Measurements from ENCODE around the gene TRIM46.

Gene TRIM46

DNA sequence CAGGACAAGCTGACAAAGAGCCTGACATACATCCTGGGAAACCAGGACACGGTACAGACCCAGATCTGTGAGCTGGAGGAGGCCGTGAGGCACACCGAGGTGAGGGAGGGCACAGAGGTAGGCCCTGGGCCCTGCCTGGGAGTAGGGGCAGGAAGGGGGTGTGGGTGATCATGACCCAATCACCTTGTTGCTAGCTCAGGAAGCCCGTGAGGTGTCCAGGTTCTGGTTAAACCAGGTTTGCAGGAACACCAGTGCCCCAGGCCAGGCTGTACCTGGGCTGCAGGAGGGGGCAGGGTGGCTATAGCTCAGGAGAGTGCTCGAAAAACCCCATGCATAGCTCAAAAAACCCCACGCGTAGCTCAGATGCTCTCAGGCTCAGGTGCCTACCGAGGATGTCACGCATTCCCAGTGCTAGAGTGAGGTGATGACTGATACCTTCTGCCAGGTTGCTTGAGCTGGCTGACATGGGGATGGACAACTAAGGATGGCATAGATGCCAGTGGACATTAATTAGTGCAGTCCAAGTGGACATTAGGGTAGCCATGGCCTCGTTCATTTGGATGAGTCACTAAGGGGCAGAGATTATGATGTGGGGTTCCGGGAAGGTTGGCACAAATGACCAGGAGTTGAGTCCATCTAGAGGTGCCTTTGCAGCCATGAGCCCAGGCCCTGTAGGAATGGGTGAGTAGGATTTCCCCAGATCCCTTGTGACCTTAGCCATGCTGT lies 3.7 kb downstream of the TRIM46 start:
- no peaks in the 10 kb centered on the region for H3F3A ChIP-seq (ENCODE audit: insufficient read depth, low read length)
- H3K27ac ChIP-seq (ENCODE audit: low read length): no peak overlapping the region
- peaks cover 7% of the 10 kb centered on the region for H3K79me2 ChIP-seq (ENCODE audit: low read length)
- H3K27me3 ChIP-seq (replicated peaks; ENCODE audit: insufficient read depth, low read length): peaks cover 57% of the 10 kb centered on the region
- no peak overlapping the region for H3K4me2 ChIP-seq (ENCODE audit: low read depth, low read length)
- H3K4me1 ChIP-seq (ENCODE audit: low read length): peaks cover 14% of the 10 kb centered on the region
- H4K20me1 ChIP-seq (ENCODE audit: insufficient read depth, low read length): no peaks in the 10 kb centered on the region
- H2AFZ ChIP-seq (ENCODE audit: low read length): no peak overlapping the region
- H3K4me3 ChIP-seq (ENCODE audit: low read length): no peak overlapping the region
- DNase-seq: no peak
- TF ChIP-seq, protein P1, sequence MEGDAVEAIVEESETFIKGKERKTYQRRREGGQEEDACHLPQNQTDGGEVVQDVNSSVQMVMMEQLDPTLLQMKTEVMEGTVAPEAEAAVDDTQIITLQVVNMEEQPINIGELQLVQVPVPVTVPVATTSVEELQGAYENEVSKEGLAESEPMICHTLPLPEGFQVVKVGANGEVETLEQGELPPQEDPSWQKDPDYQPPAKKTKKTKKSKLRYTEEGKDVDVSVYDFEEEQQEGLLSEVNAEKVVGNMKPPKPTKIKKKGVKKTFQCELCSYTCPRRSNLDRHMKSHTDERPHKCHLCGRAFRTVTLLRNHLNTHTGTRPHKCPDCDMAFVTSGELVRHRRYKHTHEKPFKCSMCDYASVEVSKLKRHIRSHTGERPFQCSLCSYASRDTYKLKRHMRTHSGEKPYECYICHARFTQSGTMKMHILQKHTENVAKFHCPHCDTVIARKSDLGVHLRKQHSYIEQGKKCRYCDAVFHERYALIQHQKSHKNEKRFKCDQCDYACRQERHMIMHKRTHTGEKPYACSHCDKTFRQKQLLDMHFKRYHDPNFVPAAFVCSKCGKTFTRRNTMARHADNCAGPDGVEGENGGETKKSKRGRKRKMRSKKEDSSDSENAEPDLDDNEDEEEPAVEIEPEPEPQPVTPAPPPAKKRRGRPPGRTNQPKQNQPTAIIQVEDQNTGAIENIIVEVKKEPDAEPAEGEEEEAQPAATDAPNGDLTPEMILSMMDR (IDR thresholded peaks at IDR 0.05; ENCODE audit: low read length): no peak
- TF ChIP-seq EZH2 (optimal IDR thresholded peaks at IDR 0.05; ENCODE audit: low read depth, low read length): no peak
- TF ChIP-seq EZH2phosphoT487 (IDR thresholded peaks at IDR 0.05; ENCODE audit: low read length): no peak
- no peaks in the 10 kb centered on the region for H3K9me3 ChIP-seq (replicated peaks; ENCODE audit: insufficient read depth, low read length)
- no peaks in the 10 kb centered on the region for H3K36me3 ChIP-seq (replicated peaks; ENCODE audit: insufficient read depth, low read length)
- H3K9ac ChIP-seq (ENCODE audit: low read length): no peak overlapping the region
- H3K9me2 ChIP-seq (replicated peaks; ENCODE audit: insufficient read depth, low read length): no peaks in the 10 kb centered on the region

DNA sequence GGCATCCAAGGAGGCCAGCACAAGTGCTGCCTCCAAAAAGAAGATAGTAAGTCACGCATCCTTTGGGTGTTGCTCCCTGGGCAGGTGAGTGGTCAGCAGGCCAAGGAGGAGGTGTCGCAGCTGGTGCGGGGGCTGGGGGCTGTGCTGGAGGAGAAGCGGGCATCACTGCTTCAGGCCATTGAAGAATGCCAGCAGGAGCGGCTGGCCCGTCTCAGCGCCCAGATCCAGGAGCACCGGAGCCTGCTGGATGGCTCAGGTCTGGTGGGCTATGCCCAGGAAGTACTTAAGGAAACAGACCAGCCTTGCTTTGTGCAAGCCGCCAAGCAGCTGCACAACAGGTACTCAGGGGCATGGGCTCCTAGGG lies 4.3 kb downstream of the TRIM46 start:
- Histone ChIP-seq H4K20me1 (ENCODE audit: insufficient read depth, low read length) (no peaks in the 10 kb centered on the region), H3K9ac (ENCODE audit: low read length) (no peak overlapping the region), H2AFZ (ENCODE audit: low read length) (no peak overlapping the region), H3K4me2 (ENCODE audit: low read depth, low read length) (no peak overlapping the region), H3K4me1 (ENCODE audit: low read length) (peaks cover 13% of the 10 kb centered on the region), H3K9me3 (replicated peaks; ENCODE audit: insufficient read depth, low read length) (no peaks in the 10 kb centered on the region), H3K9me2 (replicated peaks; ENCODE audit: insufficient read depth, low read length) (no peaks in the 10 kb centered on the region), H3K79me2 (ENCODE audit: low read length) (peaks cover 2% of the 10 kb centered on the region), H3K4me3 (ENCODE audit: low read length) (no peak overlapping the region), H3K27ac (ENCODE audit: low read length) (no peak overlapping the region), H3F3A (ENCODE audit: insufficient read depth, low read length) (no peaks in the 10 kb centered on the region), H3K27me3 (replicated peaks; ENCODE audit: insufficient read depth, low read length) (peaks cover 59% of the 10 kb centered on the region), H3K36me3 (replicated peaks; ENCODE audit: insufficient read depth, low read length) (no peaks in the 10 kb centered on the region)
- TF ChIP-seq EZH2phosphoT487 (IDR thresholded peaks at IDR 0.05; ENCODE audit: low read length): no peak
- DNase-seq: no peak

DNA sequence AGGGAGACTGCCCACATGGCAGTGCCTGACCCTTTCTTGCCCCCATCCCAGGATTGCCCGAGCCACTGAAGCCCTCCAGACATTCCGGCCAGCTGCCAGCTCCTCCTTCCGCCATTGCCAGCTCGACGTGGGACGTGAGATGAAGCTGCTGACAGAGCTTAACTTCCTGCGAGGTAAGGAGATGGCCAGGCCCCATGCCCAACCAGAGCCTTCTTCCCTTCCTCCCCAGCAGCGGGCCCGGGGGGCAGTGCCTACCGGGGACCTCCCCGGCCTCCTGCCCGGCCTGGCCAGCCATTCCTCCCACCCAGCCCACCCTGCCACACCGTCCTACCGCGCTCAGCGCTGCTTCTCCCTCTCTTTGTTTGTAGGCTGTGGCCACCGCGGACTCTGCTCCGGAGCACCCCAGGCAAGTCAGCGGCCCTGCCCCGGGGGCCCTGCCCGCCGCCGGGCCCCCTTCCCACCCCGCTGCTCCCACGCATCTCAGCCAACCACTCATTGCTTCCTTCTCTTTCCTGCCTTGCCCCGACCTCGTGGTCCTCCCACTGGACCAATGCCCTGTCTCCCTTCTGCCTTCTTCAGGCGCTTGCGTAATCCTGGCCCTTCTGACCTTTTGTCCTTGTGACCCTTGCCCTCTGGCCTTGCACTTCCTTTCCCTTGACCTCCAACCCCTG lies 4.9 kb downstream of the TRIM46 start:
- Histone ChIP-seq H3K27me3 (replicated peaks; ENCODE audit: insufficient read depth, low read length) (peaks cover 65% of the 10 kb centered on the region), H3F3A (ENCODE audit: insufficient read depth, low read length) (no peaks in the 10 kb centered on the region)

More for the DNA sequence above, 4.9 kb downstream of the TRIM46 start:
- Histone ChIP-seq H3K9me2 (replicated peaks; ENCODE audit: insufficient read depth, low read length) (no peaks in the 10 kb centered on the region), H3K79me2 (ENCODE audit: low read length) (no peaks in the 10 kb centered on the region), H2AFZ (ENCODE audit: low read length) (no peak overlapping the region), H3K9ac (ENCODE audit: low read length) (no peak overlapping the region), H3K4me2 (ENCODE audit: low read depth, low read length) (no peak overlapping the region), H3K4me3 (ENCODE audit: low read length) (no peak overlapping the region), H3K27ac (ENCODE audit: low read length) (no peak overlapping the region), H3K9me3 (replicated peaks; ENCODE audit: insufficient read depth, low read length) (no peaks in the 10 kb centered on the region), H3K4me1 (ENCODE audit: low read length) (peaks cover 10% of the 10 kb centered on the region), H4K20me1 (ENCODE audit: insufficient read depth, low read length) (no peaks in the 10 kb centered on the region), H3K36me3 (replicated peaks; ENCODE audit: insufficient read depth, low read length) (no peaks in the 10 kb centered on the region)
- TF ChIP-seq EZH2 (optimal IDR thresholded peaks at IDR 0.05; ENCODE audit: low read depth, low read length) (no peak), EZH2phosphoT487 (IDR thresholded peaks at IDR 0.05; ENCODE audit: low read length) (no peak)
- TF ChIP-seq, protein P1 (IDR thresholded peaks at IDR 0.05; ENCODE audit: low read length): no peak
- DNase-seq: no peak
